GM19238 (cell line): ENCODE results near the gene MTG2.

Source experiments
- DNase-seq: peaks from one replicate; pipeline ENCODE4 v3.0.0; 2011; ENCODE audit warnings: low spot score; ENCODE audit not compliant: insufficient read length

MTG2 gene

GRCh38 chr20:62220666-62221568 lies 38.1 kb downstream of the MTG2 start:
- DNase-seq, result no peak

- no peak for DNase-seq
Measured at GRCh38 chr20:62222266-62222850, 39.5 kb downstream of the MTG2 start.

GRCh38 chr20:62222972-62223371 lies 40.1 kb downstream of the MTG2 start:
- no peak for DNase-seq

- DNase-seq, result no peak
Measured at GRCh38 chr20:62223571-62223970, 40.7 kb downstream of the MTG2 start.

- DNase-seq, result no peak
Measured at GRCh38 chr20:62224113-62224855, 41.5 kb downstream of the MTG2 start.

- DNase-seq, result no peak
Measured at GRCh38 chr20:62225026-62225425, 42.2 kb downstream of the MTG2 start.

- no peak for DNase-seq
Measured at GRCh38 chr20:62225820-62226635, 43.2 kb downstream of the MTG2 start.

GRCh38 chr20:62226707-62227590 lies 44.1 kb downstream of the MTG2 start:
- DNase-seq, result no peak

GRCh38 chr20:62227591-62227976 lies 44.8 kb downstream of the MTG2 start:
- DNase-seq, result no peak

GRCh38 chr20:62227977-62228958 lies 45.4 kb downstream of the MTG2 start:
- no peak for DNase-seq

- no peak for DNase-seq
Measured at GRCh38 chr20:62228982-62229545, 46.2 kb downstream of the MTG2 start.

GRCh38 chr20:62229667-62230066 lies 46.8 kb downstream of the MTG2 start:
- DNase-seq, result no peak

GRCh38 chr20:62230276-62230675 lies 47.4 kb downstream of the MTG2 start:
- no peak for DNase-seq

GRCh38 chr20:62230696-62231095 lies 47.9 kb downstream of the MTG2 start:
- DNase-seq, result no peak

GRCh38 chr20:62231292-62231691 lies 48.5 kb downstream of the MTG2 start:
- DNase-seq, result no peak

- no peak for DNase-seq
Measured at GRCh38 chr20:62232194-62232593, 49.4 kb downstream of the MTG2 start.

- DNase-seq, result no peak
Measured at GRCh38 chr20:62232770-62233645, 50.2 kb downstream of the MTG2 start.

- DNase-seq, result no peak
Measured at GRCh38 chr20:62233684-62234083, 50.9 kb downstream of the MTG2 start.
